ENCODE results near the gene SCRG1.

SCRG1 gene

DNA sequence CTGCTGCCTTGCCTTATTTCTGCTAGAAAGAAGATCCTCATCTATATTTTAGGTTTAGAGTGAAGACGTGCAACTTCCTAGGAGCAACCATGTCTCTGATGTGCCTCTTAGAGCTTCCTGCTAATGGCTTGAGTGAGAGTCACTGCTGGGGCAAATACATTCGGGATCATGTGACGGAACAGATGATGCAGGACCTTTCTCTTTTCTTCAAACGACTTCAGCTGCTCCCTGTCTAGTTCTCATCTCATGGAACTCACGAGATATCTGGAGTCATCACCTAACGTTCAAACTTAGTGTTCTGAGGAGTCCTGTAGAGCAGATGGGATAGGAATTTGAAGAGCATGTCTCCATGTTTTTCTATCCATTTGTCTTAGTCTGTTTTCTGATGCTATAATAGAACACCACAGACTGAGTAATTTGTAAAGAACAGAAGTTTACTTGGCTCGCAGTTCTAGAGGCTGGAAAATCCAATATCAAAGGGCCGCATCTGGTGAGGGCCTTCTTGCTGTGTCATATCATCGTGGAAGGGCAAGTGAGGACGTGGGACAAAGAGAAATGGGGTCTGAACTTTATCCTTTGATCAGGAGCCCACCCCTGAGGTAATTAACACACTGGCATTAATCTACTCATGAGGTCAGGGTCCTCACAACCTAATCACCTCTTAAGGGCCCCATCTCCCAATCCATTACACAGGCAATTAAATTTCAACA is 43.5 kb upstream of the SCRG1 start:
- no peaks in the 10 kb centered on the region for H4K20me1 ChIP-seq (ENCODE audit: insufficient read depth)
- H3K4me2 ChIP-seq: no peak overlapping the region
- H3K4me3 ChIP-seq (IDR thresholded peaks at IDR 0.05; ENCODE audit: insufficient read depth, low read depth, low read length): no peak overlapping the region
- TF ChIP-seq, protein P1, sequence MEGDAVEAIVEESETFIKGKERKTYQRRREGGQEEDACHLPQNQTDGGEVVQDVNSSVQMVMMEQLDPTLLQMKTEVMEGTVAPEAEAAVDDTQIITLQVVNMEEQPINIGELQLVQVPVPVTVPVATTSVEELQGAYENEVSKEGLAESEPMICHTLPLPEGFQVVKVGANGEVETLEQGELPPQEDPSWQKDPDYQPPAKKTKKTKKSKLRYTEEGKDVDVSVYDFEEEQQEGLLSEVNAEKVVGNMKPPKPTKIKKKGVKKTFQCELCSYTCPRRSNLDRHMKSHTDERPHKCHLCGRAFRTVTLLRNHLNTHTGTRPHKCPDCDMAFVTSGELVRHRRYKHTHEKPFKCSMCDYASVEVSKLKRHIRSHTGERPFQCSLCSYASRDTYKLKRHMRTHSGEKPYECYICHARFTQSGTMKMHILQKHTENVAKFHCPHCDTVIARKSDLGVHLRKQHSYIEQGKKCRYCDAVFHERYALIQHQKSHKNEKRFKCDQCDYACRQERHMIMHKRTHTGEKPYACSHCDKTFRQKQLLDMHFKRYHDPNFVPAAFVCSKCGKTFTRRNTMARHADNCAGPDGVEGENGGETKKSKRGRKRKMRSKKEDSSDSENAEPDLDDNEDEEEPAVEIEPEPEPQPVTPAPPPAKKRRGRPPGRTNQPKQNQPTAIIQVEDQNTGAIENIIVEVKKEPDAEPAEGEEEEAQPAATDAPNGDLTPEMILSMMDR (conservative IDR thresholded peaks at IDR 0.05; ENCODE audit: low read depth, low read length): no peak
- H3K9ac ChIP-seq: no peak overlapping the region
- H3K27me3 ChIP-seq (ENCODE audit: insufficient read depth, low read depth): no peaks in the 10 kb centered on the region
- no peaks in the 10 kb centered on the region for H3K36me3 ChIP-seq (ENCODE audit: insufficient read depth)
- H2AFZ ChIP-seq (ENCODE audit: low read depth): no peak overlapping the region
- H3K27ac ChIP-seq: no peak overlapping the region
- H3K79me2 ChIP-seq (ENCODE audit: insufficient read depth, low read depth): no peaks in the 10 kb centered on the region
- no peaks in the 10 kb centered on the region for H3K4me1 ChIP-seq (ENCODE audit: low read depth, poor library complexity, severe bottlenecking)

DNA sequence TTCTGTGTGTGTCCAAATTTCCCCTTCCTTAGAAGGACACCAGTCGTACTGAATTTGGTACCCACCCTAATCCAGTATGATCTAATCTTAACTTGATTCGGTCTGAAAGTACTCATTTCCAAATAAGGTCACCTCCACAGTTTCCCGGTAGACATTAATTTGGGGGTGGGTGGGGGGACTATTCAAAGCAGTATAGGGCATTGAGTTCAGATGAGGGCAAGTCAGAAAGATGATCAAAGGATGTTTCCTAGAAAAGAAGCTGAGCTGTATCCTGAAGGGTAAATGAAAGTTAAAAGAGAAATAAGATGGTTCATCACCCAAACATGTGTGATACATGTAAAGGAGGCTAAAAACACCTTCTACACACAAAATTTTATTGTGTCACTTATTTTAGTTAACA is 42.0 kb upstream of the SCRG1 start:
- Histone ChIP-seq H3K27ac (no peak overlapping the region), H3K4me3 (IDR thresholded peaks at IDR 0.05; ENCODE audit: insufficient read depth, low read depth, low read length) (no peak overlapping the region)

GRCh38 chr4:173436771-173437265 is 37.9 kb upstream of the SCRG1 start:
- H3K79me2 ChIP-seq (ENCODE audit: insufficient read depth, low read depth): no peaks in the 10 kb centered on the region
- H3K9ac ChIP-seq: no peak overlapping the region
- no peak overlapping the region for H3K4me3 ChIP-seq (IDR thresholded peaks at IDR 0.05; ENCODE audit: insufficient read depth, low read depth, low read length)
- no peaks in the 10 kb centered on the region for H3K4me1 ChIP-seq (ENCODE audit: low read depth, poor library complexity, severe bottlenecking)
- no peak overlapping the region for H3K27ac ChIP-seq
- H3K4me2 ChIP-seq: no peak overlapping the region
- no peak overlapping the region for H2AFZ ChIP-seq (ENCODE audit: low read depth)
- no peaks in the 10 kb centered on the region for H3K36me3 ChIP-seq (ENCODE audit: insufficient read depth)
- no peaks in the 10 kb centered on the region for H4K20me1 ChIP-seq (ENCODE audit: insufficient read depth)
- TF ChIP-seq, protein P1 (conservative IDR thresholded peaks at IDR 0.05; ENCODE audit: low read depth, low read length): no peak
- no peaks in the 10 kb centered on the region for H3K27me3 ChIP-seq (ENCODE audit: insufficient read depth, low read depth)

More for the DNA sequence above, 42.0 kb upstream of the SCRG1 start:
- H3K36me3 ChIP-seq (ENCODE audit: insufficient read depth): no peaks in the 10 kb centered on the region
- TF ChIP-seq, protein P1 (conservative IDR thresholded peaks at IDR 0.05; ENCODE audit: low read depth, low read length): no peak
- no peaks in the 10 kb centered on the region for H3K27me3 ChIP-seq (ENCODE audit: insufficient read depth, low read depth)
- no peak overlapping the region for H3K4me2 ChIP-seq
- no peaks in the 10 kb centered on the region for H4K20me1 ChIP-seq (ENCODE audit: insufficient read depth)
- no peak overlapping the region for H3K9ac ChIP-seq
- H2AFZ ChIP-seq (ENCODE audit: low read depth): no peak overlapping the region
- H3K79me2 ChIP-seq (ENCODE audit: insufficient read depth, low read depth): no peaks in the 10 kb centered on the region
- no peaks in the 10 kb centered on the region for H3K4me1 ChIP-seq (ENCODE audit: low read depth, poor library complexity, severe bottlenecking)

DNA sequence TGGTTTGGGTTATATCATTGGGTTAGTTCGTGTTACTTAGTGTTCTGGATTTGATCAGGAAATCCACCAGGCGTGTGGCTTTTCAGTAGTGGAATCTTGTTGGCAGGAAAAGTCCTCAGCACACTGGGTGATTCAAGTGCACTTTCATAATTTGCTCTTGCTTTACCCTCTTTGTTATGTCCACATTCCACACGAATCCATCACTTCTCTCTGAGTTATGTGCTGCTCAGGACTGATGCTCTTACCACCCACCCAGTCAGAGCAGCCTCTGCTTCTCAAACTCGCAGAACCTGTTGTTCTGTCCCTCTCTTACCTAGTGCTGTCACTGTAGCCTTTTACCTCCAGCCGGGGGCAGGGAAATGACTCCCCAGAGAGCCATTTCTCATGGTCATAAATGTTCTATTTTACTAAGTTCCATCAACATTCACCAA is 37.2 kb upstream of the SCRG1 start:
- TF ChIP-seq, protein P1 (conservative IDR thresholded peaks at IDR 0.05; ENCODE audit: low read depth, low read length): no peak

More for the DNA sequence above, 37.2 kb upstream of the SCRG1 start:
- Histone ChIP-seq H3K4me2 (no peak overlapping the region), H3K36me3 (ENCODE audit: insufficient read depth) (no peaks in the 10 kb centered on the region; the same call in 1 of the 2 replicates), H3K79me2 (ENCODE audit: insufficient read depth, low read depth) (no peaks in the 10 kb centered on the region), H3K27me3 (ENCODE audit: insufficient read depth, low read depth) (no peaks in the 10 kb centered on the region), H3K4me1 (ENCODE audit: low read depth, poor library complexity, severe bottlenecking) (no peaks in the 10 kb centered on the region), H2AFZ (ENCODE audit: low read depth) (no peak overlapping the region), H3K9ac (no peak overlapping the region), H3K4me3 (IDR thresholded peaks at IDR 0.05; ENCODE audit: insufficient read depth, low read depth, low read length) (no peak overlapping the region), H3K27ac (no peak overlapping the region), H4K20me1 (ENCODE audit: insufficient read depth) (no peaks in the 10 kb centered on the region)
